ENCODE data around the gene TAPBPL.
"Not testable (repeated sequence)": the region's sequence is repeated elsewhere in the genome, so short reads cannot be mapped to it uniquely, and the experiment has no call there.

The TAPBPL gene

GRCh38 chr12:6463858-6464257 lies 12.0 kb downstream of the TAPBPL start:
- TF ChIP-seq CTCF (IDR thresholded peaks at IDR 0.05; ENCODE audit: low read depth, low read length, missing control alignments), result no peak
- DNase-seq (ENCODE audit: low read depth), result no peak
- no peak overlapping the region for H3K4me3 ChIP-seq (ENCODE audit: low read depth, low read length)
- in situ Hi-C loops (cut with HindIII; ENCODE audit: low sequenced_read_pairs), result loop anchor here (10.0 kb wide), 1 partner anchor 69 kb away; no protein-coding TSS in a partner anchor

GRCh38 chr12:6464531-6464930 lies 12.7 kb downstream of the TAPBPL start:
- in situ Hi-C loops (cut with HindIII; ENCODE audit: low sequenced_read_pairs), result loop anchor here (10.0 kb wide), 1 partner anchor 70 kb away; no protein-coding TSS in a partner anchor
- no peak overlapping the region for H3K4me3 ChIP-seq (ENCODE audit: low read depth, low read length)
- TF ChIP-seq CTCF (IDR thresholded peaks at IDR 0.05; ENCODE audit: low read depth, low read length, missing control alignments), result no peak
- no peak for DNase-seq (ENCODE audit: low read depth)

- H3K4me3 ChIP-seq (ENCODE audit: low read depth, low read length), result no peak overlapping the region
- peak; percentile 95 for TF ChIP-seq CTCF (IDR thresholded peaks at IDR 0.05; ENCODE audit: low read depth, low read length, missing control alignments)
- peak; percentile 66 for DNase-seq (ENCODE audit: low read depth)
- in situ Hi-C loops (cut with HindIII; ENCODE audit: low sequenced_read_pairs), result loop anchor here (10.0 kb wide), 1 partner anchor 71 kb away; no protein-coding TSS in a partner anchor
Measured at GRCh38 chr12:6465467-6466183, 13.8 kb downstream of the TAPBPL start.

GRCh38 chr12:6466184-6466573 lies 14.3 kb downstream of the TAPBPL start:
- in situ Hi-C loops (cut with HindIII; ENCODE audit: low sequenced_read_pairs), result loop anchor here (10.0 kb wide), 1 partner anchor 71 kb away; no protein-coding TSS in a partner anchor
- H3K4me3 ChIP-seq (ENCODE audit: low read depth, low read length), result no peak overlapping the region
- no peak for TF ChIP-seq CTCF (IDR thresholded peaks at IDR 0.05; ENCODE audit: low read depth, low read length, missing control alignments)
- DNase-seq (ENCODE audit: low read depth), result no peak

GRCh38 chr12:6466751-6467150 lies 14.9 kb downstream of the TAPBPL start:
- not testable (repeated sequence) for H3K4me3 ChIP-seq (ENCODE audit: low read depth, low read length); DNase-seq (ENCODE audit: low read depth)
- in situ Hi-C loops (cut with HindIII; ENCODE audit: low sequenced_read_pairs), result loop anchor here (10.0 kb wide), 1 partner anchor 72 kb away; no protein-coding TSS in a partner anchor

- in situ Hi-C loops (cut with HindIII; ENCODE audit: low sequenced_read_pairs), result loop anchor here (10.0 kb wide), 1 partner anchor 73 kb away; no protein-coding TSS in a partner anchor
- H3K4me3 ChIP-seq (ENCODE audit: low read depth, low read length), result not testable (repeated sequence)
Measured at GRCh38 chr12:6467571-6468282, 15.9 kb downstream of the TAPBPL start.

GRCh38 chr12:6468283-6468575 lies 16.4 kb downstream of the TAPBPL start:
- no peak overlapping the region for H3K4me3 ChIP-seq (ENCODE audit: low read depth, low read length)
- in situ Hi-C loops (cut with HindIII; ENCODE audit: low sequenced_read_pairs), result loop anchor here (10.0 kb wide), 1 partner anchor 73 kb away; no protein-coding TSS in a partner anchor
- no peak for TF ChIP-seq CTCF (IDR thresholded peaks at IDR 0.05; ENCODE audit: low read depth, low read length, missing control alignments)
- DNase-seq (ENCODE audit: low read depth), result no peak

More at GRCh38 chr12:6467571-6468282, 15.9 kb downstream of the TAPBPL start:
- DNase-seq (ENCODE audit: low read depth), result not testable (repeated sequence)

Measured in astrocyte of the cerebellum (primary cell).